Hepatocyte (in vitro differentiated cells): ENCODE measurements around the gene LY6G5C.

Source experiments
- CTCF ChIP-seq: fragments of 200-600 bp; sonication (generic); IDR thresholded peaks from 2 replicates; pipeline ENCODE4 v1.5.1; 2016; ENCODE audit warnings: antibody characterized with exemption, mild to moderate bottlenecking; ENCODE audit not compliant: poor library complexity
- EZH2 ChIP-seq: fragments of 200-600 bp; sonication (generic); IDR thresholded peaks from 2 replicates; pipeline ENCODE4 v1.6.1; 2016; ENCODE audit warnings: antibody characterized with exemption, mild to moderate bottlenecking, borderline replicate concordance

- TF ChIP-seq CTCF (no peak), EZH2 (no peak)
These were observed 50.5 kb downstream of the LY6G5C start for GRCh38 chr6:31630177-31630934.
